ENCODE results near the gene ZNF330.

ZNF330 gene

GRCh38 chr4:141233673-141234072, 13.0 kb downstream of the ZNF330 start:
- DNase-seq (ENCODE audit: low read depth): no peak

- DNase-seq (ENCODE audit: low read depth): no peak
These were observed 17.5 kb downstream of the ZNF330 start for GRCh38 chr4:141238186-141238585.

DNA sequence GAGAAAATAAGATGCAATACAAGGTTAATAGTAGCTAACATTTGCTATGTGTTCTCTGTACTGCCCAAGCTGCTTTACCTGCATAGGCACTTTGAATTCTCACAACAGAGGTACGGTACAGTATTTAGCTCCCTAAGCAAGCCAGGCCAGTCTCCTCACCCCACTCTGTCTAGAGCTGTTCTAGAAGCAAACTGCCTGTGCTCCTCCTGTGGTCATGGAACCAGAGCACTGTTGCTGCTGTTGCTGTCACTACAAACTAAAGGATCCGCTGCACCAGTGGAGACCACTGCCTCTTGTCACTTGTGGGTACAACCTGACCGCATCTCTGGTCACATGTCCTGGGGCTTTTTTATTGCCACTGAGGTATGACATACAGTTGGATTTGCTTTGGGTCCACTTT, 19.6 kb downstream of the ZNF330 start:
- DNase-seq (ENCODE audit: low read depth): no peak

DNA sequence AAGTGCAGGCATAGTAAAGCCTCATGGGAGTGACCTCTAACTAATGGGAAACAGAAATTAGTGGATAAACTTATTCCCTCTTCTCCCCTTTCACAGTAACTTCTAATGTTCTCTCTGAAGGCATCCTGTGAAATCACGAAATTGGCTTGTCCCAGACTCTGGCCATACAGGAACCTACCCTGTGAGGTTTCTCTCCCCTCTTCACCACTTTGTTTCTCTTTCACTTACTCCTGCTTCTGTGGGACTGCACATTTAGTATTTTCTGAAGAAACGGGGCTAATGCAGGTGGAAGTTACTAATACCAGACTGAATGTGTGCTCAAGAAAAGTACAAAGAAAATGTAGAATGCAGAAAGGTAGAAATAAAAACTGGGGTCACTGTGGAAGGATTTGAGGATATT, 20.0 kb downstream of the ZNF330 start:
- no peak for DNase-seq (ENCODE audit: low read depth)

DNA sequence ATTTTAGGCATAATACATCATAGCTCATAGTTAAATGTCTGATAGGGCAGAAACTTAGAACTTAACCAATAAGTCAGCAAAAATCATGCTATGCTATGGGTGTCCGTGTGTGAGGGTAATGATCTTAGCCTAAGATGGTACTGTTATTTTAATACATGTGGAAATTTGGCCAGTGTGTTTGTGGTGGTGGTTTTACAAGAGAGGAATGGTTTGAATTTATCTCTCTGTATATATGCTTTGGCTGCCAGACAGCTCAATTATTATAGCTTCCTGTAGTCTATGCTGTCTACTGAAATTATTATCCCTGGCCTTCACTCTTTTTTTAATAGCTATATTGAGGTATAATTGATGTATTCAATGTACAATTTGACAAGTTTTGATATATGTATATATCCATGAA, 21.3 kb downstream of the ZNF330 start:
- DNase-seq (ENCODE audit: low read depth): no peak

- DNase-seq (ENCODE audit: low read depth): no peak
These were observed 23.7 kb downstream of the ZNF330 start for GRCh38 chr4:141244419-141244818.

DNA sequence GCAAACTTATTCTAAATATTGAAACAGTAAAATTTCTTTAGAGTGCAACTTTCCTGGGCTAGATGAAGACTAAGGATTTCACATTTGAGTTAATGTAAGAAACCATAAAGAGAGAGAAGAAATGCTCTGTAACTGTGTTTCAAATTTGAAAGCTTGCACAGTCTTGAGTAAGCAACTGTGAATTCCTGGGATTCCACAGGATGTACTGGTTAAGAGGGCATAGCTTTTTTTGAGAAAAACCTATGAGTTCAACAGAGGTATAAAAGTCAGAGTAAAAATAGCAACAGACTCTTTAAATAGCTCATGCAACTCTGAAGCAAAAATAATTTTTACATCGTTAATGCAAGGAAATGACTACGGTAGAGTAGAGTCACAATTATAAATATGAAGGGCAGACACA, 25.5 kb downstream of the ZNF330 start:
- no peak for DNase-seq (ENCODE audit: low read depth)

DNA sequence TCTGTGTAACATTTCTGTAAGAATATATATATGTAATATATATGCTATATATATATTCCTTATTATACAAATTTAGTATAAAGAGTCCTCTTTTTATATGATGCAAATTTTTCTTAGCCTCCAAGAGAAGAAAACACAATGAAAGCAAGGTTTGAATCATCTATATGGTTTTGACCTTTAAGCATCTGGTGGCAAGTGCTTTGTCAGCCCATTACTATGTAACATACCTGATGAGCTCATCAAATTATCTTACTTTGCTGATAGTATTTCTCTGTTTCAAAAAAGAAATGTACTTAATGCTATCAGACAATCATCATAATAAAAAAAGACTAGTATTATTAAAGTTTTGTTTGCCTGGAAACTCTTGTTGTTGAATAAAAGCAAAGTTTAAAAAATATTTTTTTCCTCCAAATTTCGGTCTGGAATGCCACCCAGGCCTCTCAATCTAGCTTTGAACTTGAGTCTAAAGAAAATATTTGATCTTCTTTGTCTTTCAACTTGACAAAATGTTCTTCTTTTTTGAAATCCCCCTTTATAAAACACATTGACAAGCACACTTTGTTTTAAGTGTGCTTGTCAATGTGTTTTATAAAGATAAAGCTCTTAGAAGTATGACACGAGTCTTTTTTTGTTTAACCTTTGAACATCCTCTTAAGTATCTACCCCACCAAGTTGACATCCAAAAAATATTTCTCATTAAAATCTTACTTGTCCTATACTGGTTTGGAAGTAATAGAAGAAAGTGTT, 26.2 kb downstream of the ZNF330 start:
- DNase-seq (ENCODE audit: low read depth): no peak

GRCh38 chr4:141247430-141247780, 26.7 kb downstream of the ZNF330 start:
- no peak for DNase-seq (ENCODE audit: low read depth)

DNA sequence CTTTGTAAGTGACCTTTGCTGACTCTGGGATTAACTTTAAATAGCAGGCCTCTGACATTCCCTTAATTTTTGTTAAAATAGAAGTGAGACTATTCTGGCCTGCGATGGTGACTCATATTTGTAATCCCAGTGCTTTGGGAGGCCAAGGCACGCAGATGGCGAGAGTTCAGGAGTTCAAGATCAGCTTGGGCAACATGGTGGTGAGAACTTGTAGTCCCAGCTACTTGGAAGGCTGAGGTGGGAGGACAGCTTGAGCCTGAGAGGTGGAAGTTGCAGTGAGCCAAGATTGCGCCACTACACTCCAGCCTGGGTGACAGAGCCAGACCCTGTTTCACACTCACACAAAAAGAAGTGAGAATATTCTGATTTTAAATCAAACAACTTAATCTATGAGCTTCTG, 27.3 kb downstream of the ZNF330 start:
- DNase-seq (ENCODE audit: low read depth): no peak

- no peak for DNase-seq (ENCODE audit: low read depth)
These were observed 27.8 kb downstream of the ZNF330 start for GRCh38 chr4:141248486-141248885.

GRCh38 chr4:141254326-141254725, 33.6 kb downstream of the ZNF330 start:
- no peak for DNase-seq (ENCODE audit: low read depth)

DNA sequence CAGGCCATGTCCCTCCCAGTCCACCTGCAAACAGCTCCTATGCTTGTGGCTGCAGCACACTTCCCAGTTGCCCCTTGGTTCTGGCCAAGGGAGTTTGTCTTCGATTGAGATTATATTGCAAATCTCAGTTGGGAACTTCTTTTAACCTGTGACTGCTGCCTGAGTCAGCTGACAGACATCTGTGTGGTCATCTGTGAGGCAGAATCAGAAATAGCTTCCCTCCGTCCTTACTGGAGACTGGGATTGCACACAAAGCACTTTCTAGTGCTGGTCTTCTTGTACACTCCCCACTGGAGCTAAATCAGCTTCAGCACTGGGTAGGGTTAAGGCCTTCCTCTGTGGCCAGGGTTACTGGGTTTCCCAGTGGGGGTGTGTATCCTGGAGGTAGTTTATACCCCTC, 34.3 kb downstream of the ZNF330 start:
- DNase-seq (ENCODE audit: low read depth): no peak

- DNase-seq (ENCODE audit: low read depth): no peak
These were observed 37.9 kb downstream of the ZNF330 start for GRCh38 chr4:141258558-141258957.

DNA sequence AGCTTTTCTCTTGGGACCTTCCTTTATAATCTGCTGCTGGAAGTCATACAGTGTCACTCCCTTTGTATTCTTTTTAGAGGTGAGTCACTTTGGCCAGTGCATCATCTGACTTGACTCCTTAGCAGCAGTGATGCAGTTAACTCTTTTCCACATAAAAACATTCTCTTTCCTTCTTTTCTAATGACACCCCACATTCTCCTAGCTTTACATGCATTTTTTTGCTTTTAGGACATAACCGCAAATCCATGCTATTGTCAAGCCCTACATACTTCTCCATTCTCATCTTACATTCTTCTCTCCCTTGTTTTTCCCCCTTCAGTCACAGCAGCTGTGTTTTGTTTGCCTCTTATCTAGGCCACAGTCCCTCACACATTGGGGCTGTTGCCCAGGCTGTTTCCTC, 55.1 kb downstream of the ZNF330 start:
- DNase-seq (ENCODE audit: low read depth): no peak

DNA sequence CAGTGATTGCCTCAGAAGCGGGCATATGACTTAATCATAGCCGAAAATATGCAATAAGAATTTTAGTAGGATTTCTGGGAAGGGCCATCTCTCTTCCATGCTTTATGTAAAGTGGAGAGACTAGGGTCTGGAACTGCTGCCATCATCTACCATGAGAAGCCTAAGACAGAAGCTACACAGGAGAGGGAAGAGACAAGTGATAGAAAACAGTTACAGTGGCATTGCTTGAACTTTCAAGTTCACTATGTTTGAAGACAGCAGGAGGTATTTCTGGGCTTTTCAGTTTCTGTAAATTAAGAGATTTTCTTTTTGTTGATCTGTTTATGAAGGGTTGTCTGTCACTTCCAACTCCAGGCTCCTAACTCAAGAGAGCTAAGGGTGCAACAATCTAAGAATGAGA, 62.5 kb downstream of the ZNF330 start:
- no peak for DNase-seq (ENCODE audit: low read depth)

DNA sequence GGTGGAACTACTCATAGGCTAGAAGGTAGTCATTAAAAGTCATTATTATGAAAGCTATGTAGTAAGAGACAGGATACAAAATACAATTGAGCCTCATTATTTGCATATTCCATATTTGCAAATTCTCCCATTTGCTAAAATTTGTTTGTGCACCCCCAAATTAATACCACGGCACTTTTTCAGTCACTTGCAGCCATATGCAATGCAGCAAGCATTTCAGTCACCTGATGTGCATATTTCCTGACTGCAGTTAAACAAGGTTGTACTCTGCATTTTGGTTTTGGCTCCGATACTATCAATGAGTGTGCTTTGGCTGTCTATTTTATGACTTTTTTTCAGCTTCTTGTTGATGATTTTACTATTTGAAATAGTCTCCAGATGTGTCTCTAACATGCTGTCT, 62.9 kb downstream of the ZNF330 start:
- no peak for DNase-seq (ENCODE audit: low read depth)
